ENCODE results near the gene CELF1. TPM values are rescaled to one million over a fixed set of nuclear protein-coding genes. Genes with fewer than 3 reads are reported as not detected.

CELF1 gene
- total and polyA plus RNA-seq, 10 of the 15 experiments (the other 5 are each of a cell fraction or from before 2014, with no cell fraction given) = 35.3 to 128 (median 85.7) TPM

GRCh38 chr11:47531666-47532065 is 21.3 kb downstream of the CELF1 start:
- Histone ChIP-seq H4K20me1 (ENCODE audit: control insufficient read depth, insufficient read depth) (no peaks in the 10 kb centered on the region), H3K4me1 (ENCODE audit: control insufficient read depth, insufficient read depth, low read length) (peaks cover 5% of the 10 kb centered on the region), H3K9ac (ENCODE audit: control insufficient read depth, insufficient read depth, low read length) (no peak overlapping the region), H3K27me3 (replicated peaks in 1 of 2; ENCODE audit: control insufficient read depth in 2 of 2, insufficient read depth in 2 of 2, low read length in 1 of 2) (no peaks in the 10 kb centered on the region), H3K27ac (ENCODE audit: control insufficient read depth, insufficient read depth) (no peak overlapping the region), H3K4me2 (ENCODE audit: control insufficient read depth, insufficient read depth) (no peak overlapping the region), H3K36me3 (ENCODE audit: control insufficient read depth in 2 of 2, insufficient read depth in 2 of 2, low read length in 1 of 2) (peaks cover 0 to 7% of the 10 kb centered on the region in 2 experiments; a peak in 3 of 4 replicates), H3K4me3 (no peak overlapping the region), H3K79me2 (ENCODE audit: control insufficient read depth, insufficient read depth, low read length) (peaks cover 81% of the 10 kb centered on the region), H3K9me3 (replicated peaks; ENCODE audit: control insufficient read depth, insufficient read depth, low read length) (no peaks in the 10 kb centered on the region), H2AFZ (ENCODE audit: control insufficient read depth, low read depth, low read length) (no peak overlapping the region)
- ATAC-seq (no peak), FAIRE-seq (no peak), DNase-seq (ENCODE audit: low read depth, low spot score) (no peak)
- BruUV-seq (replicated peaks) = TSS peak; percentile 40
- POLR2A ChIA-PET = interaction anchor here (0.6 to 1.7 kb wide), 3 partner anchors 10 to 224 kb away, joined by 3 to 5 read pairs (median 4); no protein-coding TSS in a partner anchor
- intact Hi-C loops (cut with micrococcal nuclease; ENCODE audit: unreplicated experiment) = no loop called here
- WGBS (ENCODE audit: insufficient coverage, insufficient replicate concordance, low lambda C conversion rate, missing lambda C conversion rate) = 57% methylated on average over 2 of the region's 3 CpGs
- SMC1A ChIA-PET (ENCODE audit: uncharacterized antibody, unreplicated experiment) = interaction anchor here (0.9 to 6.1 kb wide), 6 partner anchors 9 to 25 kb away, joined by 3 to 42 read pairs (median 4); no protein-coding TSS in a partner anchor
- TF ChIP-seq SIN3A (IDR thresholded peaks at IDR 0.05; ENCODE audit: low read depth, low read length) = no peak
- TF ChIP-seq GATAD2B (conservative IDR thresholded peaks at IDR 0.05; ENCODE audit: low read depth) = no peak
- TF ChIP-seq LARP7 (IDR thresholded peaks at IDR 0.05) = no peak
- no peak for TF ChIP-seq SMAD5 (IDR thresholded peaks at IDR 0.05; ENCODE audit: low read depth)
- TF ChIP-seq SIX5 (IDR thresholded peaks at IDR 0.05; ENCODE audit: low read depth, low read length, severe bottlenecking) = no peak
- no peak for TF ChIP-seq STAT3 (IDR thresholded peaks at IDR 0.05; ENCODE audit: low read depth, low read length)
- no peak for TF ChIP-seq ZBED1 (IDR thresholded peaks at IDR 0.05; ENCODE audit: borderline replicate concordance)
- TF ChIP-seq HDAC6 (IDR thresholded peaks at IDR 0.05; ENCODE audit: unreplicated experiment) = no peak
- TF ChIP-seq CHD4 (IDR thresholded peaks at IDR 0.05) = no peak
- no peak for TF ChIP-seq IKZF2 (IDR thresholded peaks at IDR 0.05)
- TF ChIP-seq BRCA1 (IDR thresholded peaks at IDR 0.05; ENCODE audit: low read depth, low read length) = no peak
- no peak for TF ChIP-seq NR2F1 (conservative IDR thresholded peaks at IDR 0.05)
- no peak for TF ChIP-seq NRF1 (conservative IDR thresholded peaks at IDR 0.05; ENCODE audit: low read depth, low read length)
- TF ChIP-seq YY1 (IDR thresholded peaks at IDR 0.05; ENCODE audit: low read depth, low read length) = no peak
- TF ChIP-seq, protein P1, sequence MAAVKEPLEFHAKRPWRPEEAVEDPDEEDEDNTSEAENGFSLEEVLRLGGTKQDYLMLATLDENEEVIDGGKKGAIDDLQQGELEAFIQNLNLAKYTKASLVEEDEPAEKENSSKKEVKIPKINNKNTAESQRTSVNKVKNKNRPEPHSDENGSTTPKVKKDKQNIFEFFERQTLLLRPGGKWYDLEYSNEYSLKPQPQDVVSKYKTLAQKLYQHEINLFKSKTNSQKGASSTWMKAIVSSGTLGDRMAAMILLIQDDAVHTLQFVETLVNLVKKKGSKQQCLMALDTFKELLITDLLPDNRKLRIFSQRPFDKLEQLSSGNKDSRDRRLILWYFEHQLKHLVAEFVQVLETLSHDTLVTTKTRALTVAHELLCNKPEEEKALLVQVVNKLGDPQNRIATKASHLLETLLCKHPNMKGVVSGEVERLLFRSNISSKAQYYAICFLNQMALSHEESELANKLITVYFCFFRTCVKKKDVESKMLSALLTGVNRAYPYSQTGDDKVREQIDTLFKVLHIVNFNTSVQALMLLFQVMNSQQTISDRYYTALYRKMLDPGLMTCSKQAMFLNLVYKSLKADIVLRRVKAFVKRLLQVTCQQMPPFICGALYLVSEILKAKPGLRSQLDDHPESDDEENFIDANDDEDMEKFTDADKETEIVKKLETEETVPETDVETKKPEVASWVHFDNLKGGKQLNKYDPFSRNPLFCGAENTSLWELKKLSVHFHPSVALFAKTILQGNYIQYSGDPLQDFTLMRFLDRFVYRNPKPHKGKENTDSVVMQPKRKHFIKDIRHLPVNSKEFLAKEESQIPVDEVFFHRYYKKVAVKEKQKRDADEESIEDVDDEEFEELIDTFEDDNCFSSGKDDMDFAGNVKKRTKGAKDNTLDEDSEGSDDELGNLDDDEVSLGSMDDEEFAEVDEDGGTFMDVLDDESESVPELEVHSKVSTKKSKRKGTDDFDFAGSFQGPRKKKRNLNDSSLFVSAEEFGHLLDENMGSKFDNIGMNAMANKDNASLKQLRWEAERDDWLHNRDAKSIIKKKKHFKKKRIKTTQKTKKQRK (IDR thresholded peaks at IDR 0.05; ENCODE audit: low read depth, low read length) = no peak
- no peak for TF ChIP-seq STAT1 (conservative IDR thresholded peaks at IDR 0.05)
- no peak for TF ChIP-seq SUPT20H (IDR thresholded peaks at IDR 0.05; ENCODE audit: borderline replicate concordance, control insufficient read depth, low read depth, low read length)
- no peak for TF ChIP-seq POU2F2 (IDR thresholded peaks at IDR 0.05; ENCODE audit: borderline replicate concordance, low read depth, low read length)
- TF ChIP-seq JUND (IDR thresholded peaks at IDR 0.05; ENCODE audit: low read depth, low read length) = no peak
- TF ChIP-seq, protein P2, sequence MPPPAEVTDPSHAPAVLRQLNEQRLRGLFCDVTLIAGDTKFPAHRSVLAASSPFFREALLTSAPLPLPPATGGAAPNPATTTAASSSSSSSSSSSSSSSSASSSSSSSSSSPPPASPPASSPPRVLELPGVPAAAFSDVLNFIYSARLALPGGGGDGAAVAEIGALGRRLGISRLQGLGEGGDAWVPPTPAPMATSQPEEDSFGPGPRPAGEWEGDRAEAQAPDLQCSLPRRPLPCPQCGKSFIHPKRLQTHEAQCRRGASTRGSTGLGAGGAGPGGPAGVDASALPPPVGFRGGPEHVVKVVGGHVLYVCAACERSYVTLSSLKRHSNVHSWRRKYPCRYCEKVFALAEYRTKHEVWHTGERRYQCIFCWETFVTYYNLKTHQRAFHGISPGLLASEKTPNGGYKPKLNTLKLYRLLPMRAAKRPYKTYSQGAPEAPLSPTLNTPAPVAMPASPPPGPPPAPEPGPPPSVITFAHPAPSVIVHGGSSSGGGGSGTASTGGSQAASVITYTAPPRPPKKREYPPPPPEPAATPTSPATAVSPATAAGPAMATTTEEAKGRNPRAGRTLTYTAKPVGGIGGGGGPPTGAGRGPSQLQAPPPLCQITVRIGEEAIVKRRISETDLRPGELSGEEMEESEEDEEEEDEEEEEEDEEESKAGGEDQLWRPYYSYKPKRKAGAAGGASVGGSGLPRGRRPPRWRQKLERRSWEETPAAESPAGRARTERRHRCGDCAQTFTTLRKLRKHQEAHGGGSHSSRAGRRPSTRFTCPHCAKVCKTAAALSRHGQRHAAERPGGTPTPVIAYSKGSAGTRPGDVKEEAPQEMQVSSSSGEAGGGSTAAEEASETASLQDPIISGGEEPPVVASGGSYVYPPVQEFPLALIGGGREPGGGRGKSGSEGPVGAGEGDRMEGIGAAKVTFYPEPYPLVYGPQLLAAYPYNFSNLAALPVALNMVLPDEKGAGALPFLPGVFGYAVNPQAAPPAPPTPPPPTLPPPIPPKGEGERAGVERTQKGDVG (CRISPR knock-in tag; IDR thresholded peaks at IDR 0.05) = no peak
- in situ Hi-C loops (cut with MboI) = no loop called here
- RAD21 ChIA-PET (ENCODE audit: unreplicated experiment) = no interaction called here
- CTCF ChIA-PET = interaction anchor here (0.6 to 2.0 kb wide), 3 partner anchors 17 to 526 kb away, joined by 3 to 5 read pairs (median 4); no protein-coding TSS in a partner anchor
